GM20000 (cell line): ENCODE measurements around the gene DCC.
"Not testable (repeated sequence)": the region's sequence is repeated elsewhere in the genome, so short reads cannot be mapped to it uniquely, and the experiment has no call there.

Source experiments
- DNase-seq: peaks from one replicate; pipeline ENCODE4 v3.0.0; 2012; ENCODE audit warnings: low spot score
- TF ChIP-seq, protein P1 (sequence below): IDR thresholded peaks from 2 replicates; pipeline ENCODE4 v1.5.1; 2012; ENCODE audit warnings: mild to moderate bottlenecking, control low read depth; ENCODE audit errors: extremely low read depth, missing control alignments

The DCC gene

GRCh38 chr18:53458944-53459580 is 1119.1 kb downstream of the DCC start:
- TF ChIP-seq, protein P1, sequence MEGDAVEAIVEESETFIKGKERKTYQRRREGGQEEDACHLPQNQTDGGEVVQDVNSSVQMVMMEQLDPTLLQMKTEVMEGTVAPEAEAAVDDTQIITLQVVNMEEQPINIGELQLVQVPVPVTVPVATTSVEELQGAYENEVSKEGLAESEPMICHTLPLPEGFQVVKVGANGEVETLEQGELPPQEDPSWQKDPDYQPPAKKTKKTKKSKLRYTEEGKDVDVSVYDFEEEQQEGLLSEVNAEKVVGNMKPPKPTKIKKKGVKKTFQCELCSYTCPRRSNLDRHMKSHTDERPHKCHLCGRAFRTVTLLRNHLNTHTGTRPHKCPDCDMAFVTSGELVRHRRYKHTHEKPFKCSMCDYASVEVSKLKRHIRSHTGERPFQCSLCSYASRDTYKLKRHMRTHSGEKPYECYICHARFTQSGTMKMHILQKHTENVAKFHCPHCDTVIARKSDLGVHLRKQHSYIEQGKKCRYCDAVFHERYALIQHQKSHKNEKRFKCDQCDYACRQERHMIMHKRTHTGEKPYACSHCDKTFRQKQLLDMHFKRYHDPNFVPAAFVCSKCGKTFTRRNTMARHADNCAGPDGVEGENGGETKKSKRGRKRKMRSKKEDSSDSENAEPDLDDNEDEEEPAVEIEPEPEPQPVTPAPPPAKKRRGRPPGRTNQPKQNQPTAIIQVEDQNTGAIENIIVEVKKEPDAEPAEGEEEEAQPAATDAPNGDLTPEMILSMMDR, result no peak
- DNase-seq, result no peak

DNA sequence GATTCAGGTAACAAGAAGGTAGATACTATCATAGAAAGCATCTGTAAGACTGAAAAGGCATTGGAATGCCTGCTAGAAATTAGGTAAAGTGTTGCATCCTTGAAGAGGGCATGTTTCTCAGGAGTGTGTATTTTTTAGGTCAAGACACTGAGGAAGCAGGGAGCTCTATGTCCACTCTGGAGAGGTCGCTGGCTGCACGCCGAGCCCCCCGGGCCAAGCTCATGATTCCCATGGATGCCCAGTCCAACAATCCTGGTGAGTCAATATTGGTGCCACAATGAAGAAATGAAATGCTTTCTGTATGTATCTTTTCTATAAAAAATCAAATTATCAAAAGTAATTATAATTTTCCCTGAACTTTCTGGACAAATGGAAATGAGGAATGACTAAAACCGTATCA is 1127.8 kb downstream of the DCC start:
- no peak for DNase-seq
- TF ChIP-seq, protein P1, result no peak

- not testable (repeated sequence) for DNase-seq
These were observed 1128.2 kb downstream of the DCC start for GRCh38 chr18:53468173-53468572.

DNA sequence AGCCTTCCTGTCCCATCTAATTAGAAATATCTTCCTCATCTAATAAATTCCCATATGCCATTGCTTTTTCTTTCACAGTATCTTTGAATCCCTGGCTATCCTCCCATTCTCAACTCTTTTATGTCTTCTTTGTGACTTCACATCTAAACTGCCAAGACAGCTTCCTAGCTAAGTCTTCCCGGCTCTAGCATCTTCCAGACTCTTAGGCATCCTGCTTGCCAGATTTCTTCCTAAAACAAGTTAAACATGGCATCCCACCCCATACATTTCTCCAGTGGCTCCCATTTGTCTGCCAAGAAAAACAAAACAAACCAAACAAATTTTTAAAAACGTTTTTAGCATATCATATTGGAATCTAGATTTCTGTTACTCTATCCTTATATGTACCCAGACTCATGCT is 1132.5 kb downstream of the DCC start:
- TF ChIP-seq, protein P1, result no peak
- no peak for DNase-seq

- DNase-seq, result no peak
- TF ChIP-seq, protein P1, result no peak
These were observed 1138.2 kb downstream of the DCC start for GRCh38 chr18:53478155-53478554.

DNA sequence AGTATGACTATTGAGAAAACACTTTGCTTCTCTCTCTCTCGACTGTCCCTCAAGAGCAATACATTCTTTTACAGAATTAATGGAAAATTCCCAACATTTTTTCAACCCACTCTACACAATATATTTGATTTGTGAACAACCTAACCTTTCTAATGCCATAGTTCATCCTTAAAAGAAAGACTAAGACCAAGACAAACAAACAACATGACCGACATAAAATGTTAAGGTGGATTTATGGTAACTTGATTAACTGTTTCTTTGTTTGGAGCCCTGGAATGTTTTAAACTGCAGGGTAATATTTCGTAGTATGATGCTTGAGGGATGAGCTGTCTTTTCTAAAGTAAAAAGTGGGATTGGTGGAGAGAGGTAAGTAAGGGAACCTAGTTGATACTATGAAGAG is 1146.3 kb downstream of the DCC start:
- no peak for DNase-seq
- TF ChIP-seq, protein P1, result no peak

GRCh38 chr18:53489266-53489665 is 1149.3 kb downstream of the DCC start:
- DNase-seq, result no peak
- TF ChIP-seq, protein P1, result no peak

GRCh38 chr18:53490019-53490418 is 1150.0 kb downstream of the DCC start:
- DNase-seq, result no peak

More at GRCh38 chr18:53490019-53490418, 1150.0 kb downstream of the DCC start:
- TF ChIP-seq, protein P1, result no peak
